HT-29 (cell line): Measurements from ENCODE around the gene FOXN4. TPM values are rescaled to one million over a fixed set of nuclear protein-coding genes. Genes with fewer than 3 reads are reported as not detected.

ENCODE experiments used
- DNase-seq: peaks from one replicate; pipeline ENCODE4 v3.0.0-alpha.2; 2015; ENCODE audit warnings: low spot score
- total RNA-seq: library from RNA; depleted of rRNA; stranded (reverse); fragments of >200 nt; shearing (Covaris generic); gene quantifications from 2 replicates; pipeline ENCODE4 v1.2.3, GENCODE V29; 2014

The FOXN4 gene
- total RNA-seq, 1 experiment from 2014 or later: not detected

- DNase-seq: no peak
Measured at GRCh38 chr12:109307051-109307450, 2.0 kb downstream of the FOXN4 start.

DNA sequence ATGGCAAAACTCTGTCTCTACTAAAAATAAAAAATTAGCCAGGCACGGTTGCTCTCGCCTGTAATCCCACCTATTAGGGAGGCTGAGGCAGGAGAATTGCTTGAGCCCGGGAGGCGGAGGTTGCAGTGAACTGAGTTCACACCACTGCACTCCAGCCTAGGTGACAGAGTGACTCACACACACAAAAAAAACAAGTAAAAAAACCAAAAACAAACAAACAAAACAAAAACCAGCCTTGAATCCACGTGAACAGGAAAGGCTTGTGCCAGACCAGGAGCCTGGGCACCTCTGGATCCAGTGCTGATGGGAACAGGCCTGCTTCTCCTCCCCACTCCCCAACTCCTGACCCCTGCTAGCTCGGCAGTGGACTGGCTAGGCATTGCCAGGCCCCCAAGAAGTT, 3.5 kb downstream of the FOXN4 start:
- DNase-seq: no peak

DNA sequence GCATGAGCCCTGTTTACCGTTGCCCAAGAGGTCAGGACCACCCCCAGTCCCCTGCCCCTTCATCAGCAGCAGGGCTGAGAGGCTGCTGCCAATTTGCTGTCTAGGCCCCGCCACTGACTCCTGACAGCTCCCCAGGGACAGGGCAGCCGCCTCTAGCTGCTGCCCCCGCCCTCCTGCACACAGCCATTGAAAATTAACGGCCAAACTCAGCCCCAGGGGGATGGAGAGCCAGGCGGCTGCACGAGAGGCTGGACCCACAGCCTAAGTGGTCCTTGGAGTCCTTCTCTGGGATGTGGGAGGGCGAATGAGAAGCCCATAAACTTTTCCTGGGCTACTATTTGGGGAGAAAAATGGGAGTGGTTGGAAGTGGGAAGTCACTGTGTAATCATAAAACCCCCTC, 4.6 kb downstream of the FOXN4 start:
- no peak for DNase-seq

GRCh38 chr12:109302770-109303169, 6.3 kb downstream of the FOXN4 start:
- no peak for DNase-seq

DNA sequence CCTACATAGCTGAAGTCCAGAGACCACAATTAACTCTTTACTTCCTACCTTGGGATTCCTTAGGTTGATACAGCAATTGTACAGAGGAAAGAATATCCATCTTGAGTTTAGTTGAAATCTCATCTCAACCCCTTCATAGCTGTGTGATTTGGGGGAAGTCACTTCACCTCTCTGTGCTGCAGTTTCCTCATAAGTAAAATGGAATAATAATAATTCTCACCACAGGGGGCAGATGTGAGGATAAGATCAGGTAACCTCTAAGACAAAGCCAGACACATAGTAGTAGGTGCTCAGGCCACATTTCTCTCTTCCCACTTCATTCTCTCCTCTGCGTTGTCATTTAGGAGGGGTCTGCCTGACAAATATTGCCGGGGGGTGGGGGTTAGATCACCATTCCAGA, 6.7 kb downstream of the FOXN4 start:
- peak; percentile 45 for DNase-seq

DNA sequence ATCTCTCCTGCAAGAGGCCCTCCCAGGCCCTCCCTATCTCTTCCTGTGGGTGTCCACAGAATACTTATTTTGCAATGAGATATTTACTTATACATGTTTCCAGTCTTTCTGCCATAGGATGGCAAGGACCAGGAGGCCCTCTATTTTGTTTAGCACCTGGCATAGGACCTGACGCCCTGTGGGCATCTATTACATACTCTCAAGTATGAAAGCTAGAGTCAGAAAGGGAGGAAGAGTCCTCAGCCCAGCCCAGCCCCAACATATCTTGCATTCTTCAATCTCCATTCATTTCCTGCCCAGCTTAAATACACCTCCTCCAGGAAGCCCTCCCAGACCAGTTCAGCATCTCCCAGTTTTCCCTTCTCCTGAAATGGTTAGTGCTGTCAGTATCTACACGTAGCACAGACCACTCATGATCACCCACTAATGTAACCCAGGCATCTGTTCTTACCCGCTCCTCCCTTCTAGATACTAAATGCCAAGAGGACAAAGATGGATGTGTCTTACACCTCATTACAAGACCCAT, 7.4 kb downstream of the FOXN4 start:
- no peak for DNase-seq

DNA sequence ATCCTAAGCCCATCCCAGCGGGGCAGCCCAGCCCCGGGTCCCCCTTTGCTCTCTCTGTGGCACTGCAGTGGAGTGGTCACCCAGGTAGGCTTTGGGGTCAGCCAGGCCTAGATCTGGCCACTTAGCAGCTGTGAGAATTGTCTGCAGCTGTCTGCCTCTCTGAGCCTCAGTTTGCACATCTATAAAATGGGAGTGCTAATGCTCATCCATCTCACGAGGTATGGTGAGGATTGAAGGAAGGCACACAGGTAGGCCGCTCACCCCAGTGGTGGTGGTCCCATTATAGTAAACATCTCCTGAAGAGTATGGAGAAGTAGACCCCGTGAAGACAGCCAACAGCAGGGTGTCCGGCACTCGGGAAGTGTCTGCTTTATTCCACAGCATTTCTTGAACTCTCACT, 9.2 kb downstream of the FOXN4 start:
- no peak for DNase-seq

DNA sequence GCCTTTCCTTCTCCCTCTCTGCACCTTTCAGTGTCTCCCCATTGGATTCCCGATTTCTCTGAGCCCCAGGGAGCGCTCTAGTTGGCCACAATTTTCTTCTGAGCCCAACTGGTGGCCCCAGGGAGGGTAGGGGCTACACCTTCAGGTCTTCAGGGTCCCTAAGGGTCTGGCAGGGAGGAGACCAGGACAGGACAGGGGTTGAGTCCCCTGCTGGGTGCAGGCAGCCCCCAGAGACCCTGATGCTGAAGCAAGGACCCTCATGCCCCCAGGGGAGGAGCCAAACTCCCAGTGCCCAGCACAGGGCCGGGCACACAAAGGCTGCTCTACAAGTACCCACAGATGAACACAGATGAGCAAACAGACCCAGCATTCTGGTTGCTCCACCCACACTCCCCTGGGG, 12.7 kb downstream of the FOXN4 start:
- no peak for DNase-seq

DNA sequence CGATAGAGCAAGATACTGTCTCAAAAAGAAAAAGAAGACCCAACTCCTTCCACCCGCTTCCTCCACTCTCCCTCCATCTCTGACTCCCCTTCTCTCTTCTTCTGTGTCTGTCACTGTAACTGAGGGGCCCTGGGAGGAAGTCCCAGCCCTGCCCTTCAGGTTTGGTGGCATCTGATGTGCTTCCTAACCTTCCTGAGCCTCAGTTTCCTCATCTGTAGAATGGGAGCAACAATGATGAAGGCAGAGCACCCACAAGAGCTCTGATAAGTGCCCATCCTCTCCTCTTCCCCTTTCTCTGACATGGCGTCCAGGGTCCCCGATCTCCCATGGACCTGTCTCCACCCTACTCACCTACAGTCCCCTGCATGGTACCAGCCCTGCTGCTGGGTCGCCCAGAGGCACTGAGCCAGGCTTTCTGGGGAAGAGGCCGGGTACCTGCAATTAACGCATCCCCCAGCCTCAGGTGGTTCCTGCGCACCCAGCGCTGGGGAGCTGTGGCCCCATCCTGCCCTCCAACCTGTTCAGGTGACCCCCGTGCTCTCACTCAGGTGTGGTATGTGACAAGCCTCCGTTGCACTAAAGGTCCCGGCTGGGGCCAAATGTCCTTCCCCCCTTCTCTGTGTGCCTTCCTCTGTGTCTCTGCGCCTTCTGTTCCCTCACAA, 13.2 kb downstream of the FOXN4 start:
- no peak for DNase-seq

- DNase-seq: no peak
Measured at GRCh38 chr12:109294286-109294796, 14.7 kb downstream of the FOXN4 start.

DNA sequence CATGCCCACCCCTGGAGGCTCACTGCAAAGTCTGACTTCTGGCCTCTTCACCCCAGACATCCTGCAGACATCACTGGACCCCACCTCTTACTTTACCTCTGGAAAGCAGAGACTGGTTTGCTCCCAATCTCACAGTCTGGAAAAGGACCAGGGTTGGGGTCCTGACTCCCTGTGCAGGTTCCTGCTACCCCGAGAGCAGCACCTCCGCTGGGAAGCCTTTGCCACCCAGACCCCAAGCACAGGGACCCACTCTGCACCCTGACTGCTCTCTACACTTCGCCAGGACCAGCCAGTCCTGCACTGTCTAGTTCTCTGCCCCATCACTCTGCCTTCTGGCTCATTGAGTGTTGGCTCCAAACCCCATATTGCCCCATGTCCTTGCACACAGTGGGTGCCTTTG, 16.0 kb downstream of the FOXN4 start:
- no peak for DNase-seq

DNA sequence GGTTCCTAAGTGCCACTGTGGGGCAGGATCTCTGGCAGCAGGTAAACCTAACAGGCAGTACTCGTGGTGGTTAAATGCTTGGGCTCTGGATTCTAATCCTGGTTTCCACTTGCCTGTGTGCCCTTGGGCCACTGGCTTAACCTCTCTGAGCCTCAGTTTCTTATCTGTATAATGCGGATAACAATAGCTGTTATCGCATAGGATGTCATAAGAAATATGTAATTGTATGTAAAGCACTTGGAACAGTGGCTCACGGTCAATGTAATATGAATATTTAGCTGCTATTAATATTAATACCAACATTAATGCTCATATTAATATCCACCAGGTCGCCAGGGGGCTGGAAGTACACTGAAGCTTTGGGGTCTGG, 16.8 kb downstream of the FOXN4 start:
- no peak for DNase-seq

DNA sequence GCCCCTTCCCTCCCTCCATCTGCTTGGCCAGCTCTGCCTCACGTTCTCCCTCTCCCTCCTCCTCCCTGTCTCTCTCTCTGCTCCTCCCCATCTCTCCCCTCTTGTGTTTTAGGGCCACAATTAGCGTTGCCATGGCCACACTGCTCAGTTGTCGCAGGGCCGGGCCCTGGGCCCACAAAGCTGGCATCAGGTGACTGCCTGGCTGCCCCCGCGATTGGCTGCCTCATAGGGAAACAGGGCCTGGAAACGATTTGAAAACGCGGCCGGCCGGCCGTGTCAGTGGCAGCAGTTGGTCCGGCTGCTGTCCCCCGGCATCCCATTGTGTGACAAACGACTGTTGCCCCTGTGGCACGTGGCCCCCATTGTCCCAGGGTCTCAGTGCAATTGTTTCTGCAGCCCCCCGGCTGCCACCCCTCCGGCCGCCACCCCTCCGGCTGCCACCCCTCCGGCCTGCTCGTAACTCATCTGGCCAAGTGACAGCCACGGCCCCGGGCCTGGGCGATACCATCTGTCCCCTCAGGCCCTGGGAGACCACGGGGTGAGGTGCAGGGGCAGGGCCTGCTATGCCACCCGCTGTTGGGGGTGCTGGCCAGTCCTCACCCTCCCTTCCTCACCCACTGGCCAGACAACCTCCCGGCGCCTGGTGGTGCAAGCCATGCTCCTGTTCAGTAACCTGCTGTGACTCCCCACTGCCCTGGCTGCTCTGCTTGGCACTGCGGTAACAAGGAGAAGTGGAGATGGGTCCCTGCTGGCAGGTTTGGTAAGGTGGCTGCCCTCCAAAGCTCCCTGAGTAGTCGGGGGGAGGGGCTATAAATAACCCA, 17.4 kb downstream of the FOXN4 start:
- DNase-seq: peak; percentile 43

GRCh38 chr12:109291117-109291516, 18.0 kb downstream of the FOXN4 start:
- no peak for DNase-seq

DNA sequence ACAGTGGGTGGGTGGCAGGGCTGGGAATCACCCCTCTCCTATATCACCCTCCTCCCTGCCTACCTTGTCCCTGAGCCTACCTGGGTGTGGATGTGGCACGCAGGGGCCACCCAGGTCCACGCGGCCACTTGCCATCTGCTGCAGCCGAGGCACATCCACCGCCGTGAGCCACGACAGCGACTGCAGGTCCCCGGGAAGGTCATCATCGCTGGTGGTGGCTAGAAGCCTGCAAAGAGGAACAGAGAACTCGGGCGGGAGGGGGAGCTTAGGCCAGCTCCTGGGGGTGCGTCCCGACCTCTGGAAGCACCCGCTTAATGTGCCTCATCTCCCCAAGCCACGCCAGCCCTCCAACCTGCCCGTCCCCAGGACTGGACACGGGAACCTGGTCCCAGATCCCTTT, 19.0 kb downstream of the FOXN4 start:
- DNase-seq: no peak

DNA sequence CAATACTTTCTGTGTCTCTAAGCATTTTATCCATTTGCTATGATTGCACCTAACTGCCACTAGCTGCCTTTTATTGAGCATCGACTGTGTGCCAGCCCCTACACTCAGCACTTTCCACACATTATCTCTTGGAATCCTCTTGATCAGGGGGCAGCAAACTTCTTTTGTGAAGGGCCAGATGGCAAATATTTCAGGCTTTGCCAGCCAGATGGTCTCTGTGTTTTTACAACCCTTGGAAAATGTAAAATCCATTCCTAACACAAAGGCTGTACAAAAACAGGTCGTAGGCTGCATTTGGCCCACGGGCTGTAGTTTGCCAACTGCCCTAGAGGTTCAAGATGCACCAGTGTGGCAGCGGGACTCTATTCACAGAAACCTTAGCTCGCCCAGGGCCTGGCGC, 19.5 kb downstream of the FOXN4 start:
- DNase-seq: no peak

DNA sequence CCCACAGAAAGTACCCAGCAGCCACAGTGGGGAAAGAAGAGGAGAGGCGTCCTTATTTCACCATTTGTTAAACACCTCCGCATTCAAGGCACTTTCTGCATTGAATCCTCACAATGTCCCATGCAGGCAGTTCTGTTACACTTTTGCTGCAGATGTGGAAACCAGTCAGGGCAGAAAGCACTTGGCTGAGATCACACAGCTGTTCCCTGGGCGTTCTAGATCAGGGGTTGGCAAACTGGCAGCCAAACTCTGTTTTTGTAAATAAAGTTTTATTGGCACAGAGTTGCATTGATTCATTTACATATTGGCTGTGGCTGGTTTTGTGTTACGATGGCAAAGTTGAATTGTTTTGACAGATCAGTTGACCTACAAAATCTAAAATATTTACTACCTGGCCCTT, 20.1 kb downstream of the FOXN4 start:
- no peak for DNase-seq

DNA sequence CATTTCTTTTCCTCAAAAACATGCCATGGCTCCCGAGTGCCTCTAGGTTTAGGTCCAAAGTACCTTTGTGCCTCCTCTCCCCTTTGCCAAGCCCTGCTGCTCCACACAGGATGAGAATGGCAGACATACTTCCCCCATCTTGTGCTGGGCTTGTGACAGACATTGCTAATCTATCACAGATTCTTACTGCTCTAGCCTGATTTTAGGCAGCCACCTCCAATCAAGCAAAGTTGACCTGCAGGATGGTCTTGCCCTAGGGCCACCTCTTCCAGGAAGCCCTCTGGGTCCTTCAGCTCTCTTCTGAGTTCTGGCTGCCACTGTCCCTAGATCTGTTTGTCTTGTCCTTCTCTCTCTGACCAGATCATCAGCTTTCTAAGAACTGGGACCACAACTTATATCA, 20.5 kb downstream of the FOXN4 start:
- DNase-seq: no peak

DNA sequence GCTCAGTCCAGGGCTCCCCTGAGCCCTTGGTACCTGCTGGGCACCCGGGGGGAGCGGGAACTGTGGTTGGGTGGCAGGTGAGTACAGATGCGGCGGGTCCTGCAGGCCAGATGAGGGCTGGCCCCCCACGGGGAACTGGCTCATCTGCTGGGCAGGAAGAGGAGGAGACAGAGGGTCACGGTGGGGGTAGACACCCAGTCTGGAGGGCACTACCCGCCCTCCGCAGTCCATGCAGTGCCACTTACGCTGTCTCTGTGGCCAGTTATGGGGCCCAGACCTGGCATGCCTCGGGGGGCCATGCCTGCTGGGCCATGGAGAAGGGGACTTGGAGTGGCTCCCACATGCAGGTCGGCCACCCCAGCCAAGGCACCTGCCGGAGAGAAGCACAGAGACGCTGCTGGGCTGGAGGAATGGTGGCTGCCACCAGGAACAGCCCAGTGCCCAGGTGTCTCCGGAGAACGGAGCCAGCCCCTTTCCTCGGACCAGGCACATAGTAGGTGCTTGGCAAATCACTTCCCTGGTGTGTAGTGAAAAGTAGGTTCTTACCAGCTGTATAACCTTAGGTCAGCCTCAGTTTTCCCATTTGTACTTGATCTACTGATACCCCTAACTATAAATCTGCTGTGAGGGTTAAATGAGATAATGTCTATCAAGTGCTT, 21.1 kb downstream of the FOXN4 start:
- no peak for DNase-seq

- DNase-seq: no peak
Measured at GRCh38 chr12:109287181-109287580, 21.9 kb downstream of the FOXN4 start.

DNA sequence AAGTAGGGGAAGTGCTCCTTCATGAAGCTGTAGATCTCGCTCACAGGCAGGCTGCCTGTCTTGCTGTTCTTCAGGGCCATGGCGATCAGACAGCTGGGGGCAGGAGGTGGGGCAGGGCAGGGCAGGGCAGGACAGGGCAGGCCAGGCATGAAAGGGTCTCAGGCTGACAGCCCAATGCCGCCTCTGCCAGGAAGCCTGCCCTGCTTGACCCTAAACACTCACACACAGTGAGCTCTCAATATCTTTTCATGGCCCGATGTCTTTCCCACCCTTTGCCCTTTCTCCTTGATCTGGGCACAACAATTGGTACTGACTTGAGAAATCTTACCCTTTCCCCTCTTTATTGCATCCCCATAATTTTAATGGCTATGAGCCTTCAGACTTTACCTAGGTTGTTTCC, 22.4 kb downstream of the FOXN4 start:
- DNase-seq: no peak

DNA sequence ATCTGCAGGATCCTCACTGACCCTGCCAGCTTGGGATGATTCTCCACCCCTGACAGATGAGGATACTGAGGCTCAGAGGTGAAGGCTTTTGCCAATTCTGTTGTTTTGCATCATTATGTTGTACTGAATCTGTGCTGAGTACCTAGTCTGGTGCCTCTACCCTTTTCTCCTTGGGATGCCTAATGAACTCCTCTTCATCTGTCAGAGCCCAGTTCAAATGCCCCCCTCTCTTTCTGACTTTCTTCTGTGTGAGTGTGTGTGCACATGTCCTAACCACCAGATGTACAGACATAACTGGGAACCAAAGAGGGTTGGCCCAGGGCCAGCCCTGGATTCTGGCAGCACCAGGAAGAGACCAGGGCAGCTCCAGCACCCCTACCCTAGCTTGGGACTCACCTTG, 22.8 kb downstream of the FOXN4 start:
- DNase-seq: no peak
